ENCODE results near the gene CHTF18. TPM values are rescaled to one million over a fixed set of nuclear protein-coding genes. Genes with fewer than 3 reads are reported as not detected.
"Not testable (repeated sequence)": the region's sequence is repeated elsewhere in the genome, so short reads cannot be mapped to it uniquely, and the experiment has no call there.

The CHTF18 gene
- total and polyA plus RNA-seq, 9 donors: 0.32 to 25.5 (median 18.7) TPM

GRCh38 chr16:751152-752006 lies 37.0 kb upstream of the CHTF18 start:
- peaks cover 0 to under 1% of the 10 kb centered on the region in 2 donors for H3K9me3 ChIP-seq
- intact Hi-C loops (cut with DNase I): no loop called here

DNA sequence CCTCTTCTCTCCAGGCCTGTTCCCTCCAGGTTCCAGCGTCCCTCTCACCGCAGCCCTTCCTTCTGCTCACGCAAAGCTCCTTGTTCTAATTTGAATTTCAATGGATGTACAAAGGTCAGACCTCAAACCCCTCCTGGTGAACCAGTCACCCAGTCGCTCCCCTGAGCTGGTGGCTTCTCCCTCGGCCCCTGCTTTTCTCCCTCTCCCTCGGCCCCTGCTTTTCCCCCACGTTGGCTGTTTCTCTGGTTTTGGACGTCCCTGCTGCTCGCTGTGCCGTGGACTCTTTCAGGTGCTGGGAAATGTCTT lies 36.5 kb upstream of the CHTF18 start:
- no peak overlapping the region for H3K4me3 ChIP-seq
- H3K4me1 ChIP-seq (ENCODE audit: insufficient read depth): no peaks in the 10 kb centered on the region
- H3K27me3 ChIP-seq: no peaks in the 10 kb centered on the region
- no peak overlapping the region for H3K27ac ChIP-seq
- TF ChIP-seq EP300 (IDR thresholded peaks at IDR 0.05) (no peak), POLR2A (IDR thresholded peaks at IDR 0.05) (no peak)
- DNase-seq: no peak
- intact Hi-C loops (cut with DNase I): no loop called here
- 21 to 42% (median 29%) methylated on average over 10 of the region's 10 CpGs for WGBS, 3 donors
- no peaks in the 10 kb centered on the region for H3K36me3 ChIP-seq
- peaks cover 0 to 4% of the 10 kb centered on the region in 2 donors for H3K9me3 ChIP-seq

More at GRCh38 chr16:751152-752006, 37.0 kb upstream of the CHTF18 start:
- TF ChIP-seq, protein P1, sequence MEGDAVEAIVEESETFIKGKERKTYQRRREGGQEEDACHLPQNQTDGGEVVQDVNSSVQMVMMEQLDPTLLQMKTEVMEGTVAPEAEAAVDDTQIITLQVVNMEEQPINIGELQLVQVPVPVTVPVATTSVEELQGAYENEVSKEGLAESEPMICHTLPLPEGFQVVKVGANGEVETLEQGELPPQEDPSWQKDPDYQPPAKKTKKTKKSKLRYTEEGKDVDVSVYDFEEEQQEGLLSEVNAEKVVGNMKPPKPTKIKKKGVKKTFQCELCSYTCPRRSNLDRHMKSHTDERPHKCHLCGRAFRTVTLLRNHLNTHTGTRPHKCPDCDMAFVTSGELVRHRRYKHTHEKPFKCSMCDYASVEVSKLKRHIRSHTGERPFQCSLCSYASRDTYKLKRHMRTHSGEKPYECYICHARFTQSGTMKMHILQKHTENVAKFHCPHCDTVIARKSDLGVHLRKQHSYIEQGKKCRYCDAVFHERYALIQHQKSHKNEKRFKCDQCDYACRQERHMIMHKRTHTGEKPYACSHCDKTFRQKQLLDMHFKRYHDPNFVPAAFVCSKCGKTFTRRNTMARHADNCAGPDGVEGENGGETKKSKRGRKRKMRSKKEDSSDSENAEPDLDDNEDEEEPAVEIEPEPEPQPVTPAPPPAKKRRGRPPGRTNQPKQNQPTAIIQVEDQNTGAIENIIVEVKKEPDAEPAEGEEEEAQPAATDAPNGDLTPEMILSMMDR (IDR thresholded peaks at IDR 0.05): no peak
- TF ChIP-seq EP300 (IDR thresholded peaks at IDR 0.05) (no peak), POLR2A (IDR thresholded peaks at IDR 0.05) (no peak)
- 52 to 60% (median 58%) methylated on average over 39 of the region's 39 CpGs for WGBS, 3 donors
- no peak for DNase-seq
- Histone ChIP-seq H3K36me3 (no peaks in the 10 kb centered on the region), H3K27ac (no peak overlapping the region), H3K27me3 (no peaks in the 10 kb centered on the region), H3K4me1 (ENCODE audit: insufficient read depth) (no peaks in the 10 kb centered on the region), H3K4me3 (no peak overlapping the region)

- H3K4me3 ChIP-seq; H3K4me1 ChIP-seq (ENCODE audit: insufficient read depth); DNase-seq; H3K36me3 ChIP-seq; H3K9me3 ChIP-seq; H3K27me3 ChIP-seq; H3K27ac ChIP-seq; intact Hi-C loops (cut with DNase I): not testable (repeated sequence)
- WGBS, 3 donors: 81 to 87% (median 83%) methylated on average over 11 of the region's 11 CpGs
Measured at GRCh38 chr16:754121-754607, 34.3 kb upstream of the CHTF18 start.

GRCh38 chr16:754656-755055 lies 33.8 kb upstream of the CHTF18 start:
- H3K36me3 ChIP-seq: no peaks in the 10 kb centered on the region
- H3K9me3 ChIP-seq: peaks cover 0 to 4% of the 10 kb centered on the region in 2 donors
- no peak overlapping the region for H3K4me3 ChIP-seq
- intact Hi-C loops (cut with DNase I): no loop called here
- TF ChIP-seq, protein P1 (IDR thresholded peaks at IDR 0.05): no peak
- TF ChIP-seq POLR2A (IDR thresholded peaks at IDR 0.05) (no peak), EP300 (IDR thresholded peaks at IDR 0.05) (no peak)
- no peak overlapping the region for H3K27ac ChIP-seq
- no peaks in the 10 kb centered on the region for H3K4me1 ChIP-seq (ENCODE audit: insufficient read depth)
- H3K27me3 ChIP-seq: no peaks in the 10 kb centered on the region
- 55 to 76% (median 58%) methylated on average over 11 of the region's 11 CpGs for WGBS, 3 donors
- no peak for DNase-seq

GRCh38 chr16:756428-756827 lies 32.0 kb upstream of the CHTF18 start:
- Histone ChIP-seq H3K4me1 (ENCODE audit: insufficient read depth) (no peaks in the 10 kb centered on the region), H3K27me3 (no peaks in the 10 kb centered on the region), H3K27ac (no peak overlapping the region), H3K9me3 (peaks cover 0 to 4% of the 10 kb centered on the region in 2 donors), H3K4me3 (no peak overlapping the region), H3K36me3 (no peaks in the 10 kb centered on the region)
- no peak for TF ChIP-seq POLR2A (IDR thresholded peaks at IDR 0.05)
- TF ChIP-seq, protein P1 (IDR thresholded peaks at IDR 0.05): no peak
- TF ChIP-seq EP300 (IDR thresholded peaks at IDR 0.05): no peak
- intact Hi-C loops (cut with DNase I): no loop called here
- DNase-seq: no peak
- 91 to 97% (median 94%) methylated on average over 5 of the region's 5 CpGs for WGBS, 3 donors
